SU-DHL-6 (cell line): ENCODE data around the gene IFT25.

Source experiments
- H2AFZ ChIP-seq: fragments of 200-600 bp; sonication (generic); 2 replicates; pipeline ENCODE4 v1.6.1; 2014; ENCODE audit warnings: low read depth, mild to moderate bottlenecking, moderate library complexity, mixed read lengths, antibody characterized with exemption, low read length; ENCODE audit not compliant: severe bottlenecking
- H3F3A ChIP-seq: fragments of 200-600 bp; shearing (Covaris generic); 2 replicates; pipeline ENCODE4 v1.6.0; 2016; ENCODE audit warnings: antibody characterized with exemption, mild to moderate bottlenecking; ENCODE audit not compliant: insufficient read depth
- H3K27ac ChIP-seq: fragments of 200-600 bp; sonication (generic); 2 replicates; pipeline ENCODE4 v1.5.1; 2016; ENCODE audit warnings: low read depth, mild to moderate bottlenecking, low read length, moderate library complexity, mixed read lengths
- H3K27me3 ChIP-seq: fragments of 200-600 bp; sonication (generic), shearing (Covaris generic); 2 replicates; pipeline ENCODE4 v1.6.0; 2014; ENCODE audit warnings: mild to moderate bottlenecking, low read length
- H3K36me3 ChIP-seq: fragments of 200-600 bp; sonication (generic); 2 replicates; pipeline ENCODE4 v1.6.1; 2014; ENCODE audit warnings: mild to moderate bottlenecking, low read length, mixed read lengths
- H3K4me2 ChIP-seq: fragments of 300-600, 200-600 bp; shearing (Covaris generic), sonication (generic); 2 replicates; pipeline ENCODE4 v1.6.0; 2014; ENCODE audit warnings: low read length, low read depth, mild to moderate bottlenecking; ENCODE audit not compliant: poor library complexity, severe bottlenecking
- H3K4me3 ChIP-seq: fragments of 200-600 bp; sonication (generic); 2 replicates; pipeline ENCODE4 v1.5.1; 2014; ENCODE audit warnings: antibody characterized with exemption, low read length, mild to moderate bottlenecking, mixed read lengths; ENCODE audit not compliant: insufficient read depth, poor library complexity, severe bottlenecking
- H3K79me2 ChIP-seq: fragments of 200-600 bp; sonication (generic); 2 replicates; pipeline ENCODE4 v1.6.1; 2014; ENCODE audit warnings: mild to moderate bottlenecking, low read length, moderate library complexity; ENCODE audit not compliant: insufficient read depth
- H3K9ac ChIP-seq: fragments of 200-600 bp; sonication (generic); 2 replicates; pipeline ENCODE4 v1.7.0; 2014; ENCODE audit warnings: mild to moderate bottlenecking, low read length
- H3K9me2 ChIP-seq: fragments of 200-600 bp; sonication (generic); replicated peaks from 2 replicates; pipeline ENCODE4 v1.6.1; 2014; ENCODE audit warnings: low read length; ENCODE audit not compliant: insufficient read depth
- H3K9me3 ChIP-seq: fragments of 200-600 bp; sonication (generic); 2 replicates; pipeline ENCODE4 v1.6.1; 2014; ENCODE audit warnings: low read length, mixed read lengths; ENCODE audit not compliant: insufficient read depth
- H4K20me1 ChIP-seq: fragments of 200-600 bp; sonication (generic); 2 replicates; pipeline ENCODE4 v1.6.1; 2014; ENCODE audit warnings: low read depth, mild to moderate bottlenecking, antibody characterized with exemption, low read length, moderate library complexity, mixed read lengths
- EZH2phosphoT487 ChIP-seq: fragments of 200-600 bp; sonication (generic), shearing (Covaris generic); conservative IDR thresholded peaks from 2 replicates; pipeline ENCODE4 v1.6.1; 2018; ENCODE audit warnings: mild to moderate bottlenecking, antibody characterized with exemption, low read length, moderate library complexity, mixed read lengths
- TF ChIP-seq, protein P1 (sequence below): fragments of 200-600 bp; sonication (generic); IDR thresholded peaks from one replicate; pipeline ENCODE4 v1.5.1; 2017; ENCODE audit warnings: antibody characterized with exemption, mild to moderate bottlenecking, low read length, moderate library complexity; ENCODE audit not compliant: insufficient read depth, poor library complexity, severe bottlenecking

IFT25 gene

GRCh38 chr1:53934170-53934765 is 11.2 kb downstream of the IFT25 start:
- no peak overlapping the region for H2AFZ ChIP-seq
- H3K27ac ChIP-seq = no peak overlapping the region
- H4K20me1 ChIP-seq = no peaks in the 10 kb centered on the region
- peaks cover 14% of the 10 kb centered on the region; the same call in 1 of the 2 replicates for H3K79me2 ChIP-seq
- TF ChIP-seq EZH2phosphoT487 = no peak
- TF ChIP-seq, protein P1, sequence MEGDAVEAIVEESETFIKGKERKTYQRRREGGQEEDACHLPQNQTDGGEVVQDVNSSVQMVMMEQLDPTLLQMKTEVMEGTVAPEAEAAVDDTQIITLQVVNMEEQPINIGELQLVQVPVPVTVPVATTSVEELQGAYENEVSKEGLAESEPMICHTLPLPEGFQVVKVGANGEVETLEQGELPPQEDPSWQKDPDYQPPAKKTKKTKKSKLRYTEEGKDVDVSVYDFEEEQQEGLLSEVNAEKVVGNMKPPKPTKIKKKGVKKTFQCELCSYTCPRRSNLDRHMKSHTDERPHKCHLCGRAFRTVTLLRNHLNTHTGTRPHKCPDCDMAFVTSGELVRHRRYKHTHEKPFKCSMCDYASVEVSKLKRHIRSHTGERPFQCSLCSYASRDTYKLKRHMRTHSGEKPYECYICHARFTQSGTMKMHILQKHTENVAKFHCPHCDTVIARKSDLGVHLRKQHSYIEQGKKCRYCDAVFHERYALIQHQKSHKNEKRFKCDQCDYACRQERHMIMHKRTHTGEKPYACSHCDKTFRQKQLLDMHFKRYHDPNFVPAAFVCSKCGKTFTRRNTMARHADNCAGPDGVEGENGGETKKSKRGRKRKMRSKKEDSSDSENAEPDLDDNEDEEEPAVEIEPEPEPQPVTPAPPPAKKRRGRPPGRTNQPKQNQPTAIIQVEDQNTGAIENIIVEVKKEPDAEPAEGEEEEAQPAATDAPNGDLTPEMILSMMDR = no peak
- H3K27me3 ChIP-seq = no peaks in the 10 kb centered on the region
- H3K9me3 ChIP-seq = peaks cover 15% of the 10 kb centered on the region; the same call in 1 of the 2 replicates
- H3K4me3 ChIP-seq = no peak overlapping the region
- no peak overlapping the region for H3K9ac ChIP-seq
- no peak overlapping the region for H3K4me2 ChIP-seq
- H3K36me3 ChIP-seq = peaks cover 36% of the 10 kb centered on the region
- no peaks in the 10 kb centered on the region for H3F3A ChIP-seq
- no peaks in the 10 kb centered on the region for H3K9me2 ChIP-seq

GRCh38 chr1:53931523-53931922 is 14.0 kb downstream of the IFT25 start:
- Histone ChIP-seq H3K4me3 (no peak overlapping the region), H3K4me2 (no peak overlapping the region), H3K9ac (no peak overlapping the region), H3K9me3 (peaks cover 15% of the 10 kb centered on the region; the same call in 1 of the 2 replicates), H4K20me1 (no peaks in the 10 kb centered on the region), H3F3A (no peaks in the 10 kb centered on the region), H3K27me3 (no peaks in the 10 kb centered on the region), H3K9me2 (no peaks in the 10 kb centered on the region), H3K79me2 (peaks cover 6% of the 10 kb centered on the region; the same call in 1 of the 2 replicates), H3K27ac (no peak overlapping the region), H3K36me3 (peaks cover 38% of the 10 kb centered on the region), H2AFZ (no peak overlapping the region)
- TF ChIP-seq EZH2phosphoT487 = no peak
- TF ChIP-seq, protein P1 = no peak

GRCh38 chr1:53930932-53931331 is 14.6 kb downstream of the IFT25 start:
- Histone ChIP-seq H3F3A (no peaks in the 10 kb centered on the region), H3K9ac (no peak overlapping the region), H3K79me2 (peaks cover 6% of the 10 kb centered on the region; the same call in 1 of the 2 replicates), H3K4me3 (no peak overlapping the region), H3K9me2 (no peaks in the 10 kb centered on the region), H4K20me1 (no peaks in the 10 kb centered on the region), H3K36me3 (peaks cover 37% of the 10 kb centered on the region), H3K27ac (no peak overlapping the region), H3K4me2 (no peak overlapping the region), H2AFZ (no peak overlapping the region), H3K27me3 (no peaks in the 10 kb centered on the region), H3K9me3 (peaks cover 15% of the 10 kb centered on the region; the same call in 1 of the 2 replicates)
- no peak for TF ChIP-seq EZH2phosphoT487
- TF ChIP-seq, protein P1 = no peak
